Panc1 (cell line): ENCODE results near the gene RNASE9. TPM values are rescaled to one million over a fixed set of nuclear protein-coding genes. Genes with fewer than 3 reads are reported as not detected.

Experiments used
- ATAC-seq: fragments of 200-7000 bp; cut with Tn5 transposase; 2 replicates; pipeline ENCODE4 v1.9.1; 2020; ENCODE audit warnings: mild to moderate bottlenecking, moderate library complexity
- BruUV-seq: library from RNA; stranded (reverse); fragments of 400-500 nt; replicated peaks from 2 replicates; lab custom pipeline; 2021; lab: Mats Ljungman, UMichigan
- CTCF ChIA-PET: fragments of 300-600 bp; sonication (Branson Sonifier 250); formaldehyde crosslinking; loops from one replicate; lab custom pipeline; 2022; ENCODE audit warnings: antibody characterized with exemption; lab: Charles Lee
- POLR2A ChIA-PET: fragments of 300-600 bp; sonication (Branson Sonifier 250); formaldehyde crosslinking; loops from one replicate; lab custom pipeline; 2022; ENCODE audit warnings: antibody characterized with exemption; lab: Charles Lee
- DNase-seq: peaks from one replicate; pipeline ENCODE4 v3.0.0-alpha.2; 2010; ENCODE audit warnings: low read depth, low spot score
- H3K27ac ChIP-seq: 2 replicates; pipeline ENCODE4 v1.5.1; 2011; ENCODE audit warnings: mild to moderate bottlenecking, low read length, inconsistent platforms
- H3K27me3 ChIP-seq: fragments of 200-500 bp; sonication (Bioruptor generic); 2 replicates; pipeline ENCODE4 v1.6.0; 2014; ENCODE audit warnings: low read length, inconsistent platforms; ENCODE audit not compliant: control insufficient read depth, insufficient read depth
- H3K36me3 ChIP-seq: fragments of 200-500 bp; sonication (Bioruptor generic); 2 replicates; pipeline ENCODE4 v1.5.1; 2014; ENCODE audit warnings: inconsistent platforms, mild to moderate bottlenecking, low read length, moderate library complexity; ENCODE audit not compliant: control insufficient read depth, insufficient read depth
- H3K4me1 ChIP-seq: 2 replicates; pipeline ENCODE4 v1.5.1; 2011; ENCODE audit warnings: inconsistent platforms, mild to moderate bottlenecking, low read length, moderate library complexity; ENCODE audit not compliant: control insufficient read depth, insufficient read depth
- H3K4me3 ChIP-seq, 2 experiments: 2 replicates each; pipeline ENCODE4 v1.5.1; 2011 to 2012; ENCODE audit warnings: low read depth in 2 of 2, low read length in 2 of 2, mild to moderate bottlenecking in 2 of 2, inconsistent platforms in 1 of 2, moderate library complexity in 1 of 2
- H3K9me3 ChIP-seq: fragments of 200-500 bp; sonication (Bioruptor generic); 2 replicates; pipeline ENCODE4 v1.5.1; 2014; ENCODE audit warnings: low read depth, mild to moderate bottlenecking, inconsistent platforms, low read length, moderate library complexity; ENCODE audit not compliant: control insufficient read depth, insufficient read depth
- CTCF ChIP-seq: fragments of 450-650 bp; IDR thresholded peaks from 2 replicates; pipeline ENCODE4 v1.5.1; 2017; ENCODE audit warnings: mild to moderate bottlenecking
- POLR2AphosphoS5 ChIP-seq: IDR thresholded peaks from 2 replicates; pipeline ENCODE4 v1.6.1; 2012; ENCODE audit warnings: mild to moderate bottlenecking, low read depth, low read length, moderate library complexity
- REST ChIP-seq, 2 experiments: IDR thresholded peaks; 2 replicates each; pipeline ENCODE4 v1.6.1; 2011 to 2012; ENCODE audit warnings: low read depth in 2 of 2, control low read depth in 1 of 2, low read length in 1 of 2, mild to moderate bottlenecking in 1 of 2, moderate library complexity in 1 of 2; ENCODE audit not compliant: insufficient read depth in 1 of 2
- SIN3A ChIP-seq: IDR thresholded peaks from 2 replicates; pipeline ENCODE4 v1.6.1; 2012; ENCODE audit warnings: low read depth, mild to moderate bottlenecking, low read length, moderate library complexity, borderline replicate concordance; ENCODE audit not compliant: insufficient read depth
- TCF7L2 ChIP-seq: IDR thresholded peaks from 2 replicates; pipeline ENCODE4 v1.6.1; 2011; ENCODE audit warnings: mild to moderate bottlenecking, low read depth, low read length, inconsistent platforms
- in situ Hi-C: cut with HindIII; loops from 2 replicates; pipeline ENCODE4 v1.10.0; 2016; ENCODE audit warnings: low sequenced_read_pairs, low pct_unique_long_range_greater_than_20kb
- intact Hi-C: fragments of 100-400 bp; cut with micrococcal nuclease; formaldehyde crosslinking; loops from one replicate; pipeline ENCODE4 v1.10.0; 2022; ENCODE audit not compliant: unreplicated experiment
- total RNA-seq: library from RNA; stranded (reverse); gene quantifications from one replicate; pipeline ENCODE4 v1.2.1, GENCODE V29; 2021; ENCODE audit not compliant: unreplicated experiment

RNASE9 gene
- total RNA-seq, 1 experiment from 2014 or later, result not detected

DNA sequence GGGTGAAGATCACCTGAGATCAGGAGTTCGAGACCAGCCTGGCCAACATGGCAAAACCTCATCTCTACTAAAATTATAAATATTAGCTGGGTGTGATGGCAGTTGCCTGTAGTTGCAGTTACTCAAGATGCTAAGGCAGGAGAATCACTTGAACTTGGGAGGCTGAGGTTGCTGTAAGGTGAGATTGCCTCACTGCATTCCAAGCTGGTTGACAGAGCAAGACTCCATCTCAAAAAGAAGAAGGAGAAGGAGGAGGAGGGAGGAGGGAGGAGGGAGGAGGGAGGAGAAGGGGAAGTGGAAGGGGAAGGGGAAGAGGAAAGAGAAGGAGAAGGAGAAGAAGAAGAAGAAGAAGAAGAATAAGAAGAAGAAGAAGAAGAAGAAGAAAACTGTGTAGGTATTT lies 38.5 kb downstream of the RNASE9 start:
- ATAC-seq (no peak), DNase-seq (no peak)
- Histone ChIP-seq H3K36me3 (no peaks in the 10 kb centered on the region), H3K27ac (no peak overlapping the region), H3K27me3 (no peaks in the 10 kb centered on the region; the same call in 1 of the 2 replicates), H3K4me1 (no peaks in the 10 kb centered on the region), H3K9me3 (no peaks in the 10 kb centered on the region), H3K4me3 (no peak overlapping the region)
- BruUV-seq, result no TSS peak
- TF ChIP-seq POLR2AphosphoS5 (no peak), TCF7L2 (no peak), REST (IDR thresholded peaks at IDR 0.05; ENCODE audit: insufficient read depth in 1 of 2, low read depth in 2 of 2, low read length in 1 of 2) (no peak), SIN3A (no peak), CTCF (no peak)
- in situ Hi-C loops (no loop called here), intact Hi-C loops (no loop called here)
- ChIA-PET CTCF (no interaction called here), POLR2A (no interaction called here)

- H3K27me3 ChIP-seq, result no peaks in the 10 kb centered on the region; the same call in 1 of the 2 replicates
- DNase-seq (no peak), ATAC-seq (no peak)
- no peaks in the 10 kb centered on the region for H3K9me3 ChIP-seq
- H3K36me3 ChIP-seq, result no peaks in the 10 kb centered on the region
- CTCF ChIA-PET, result interaction anchor here (0.7 kb wide), 1 partner anchor 104 kb away, joined by 3 read pairs; no protein-coding TSS in a partner anchor
- POLR2A ChIA-PET, result no interaction called here
- no peak overlapping the region for H3K27ac ChIP-seq
- in situ Hi-C loops (no loop called here), intact Hi-C loops (no loop called here)
- no peak overlapping the region for H3K4me3 ChIP-seq
- no TSS peak for BruUV-seq
- no peaks in the 10 kb centered on the region for H3K4me1 ChIP-seq
- TF ChIP-seq TCF7L2 (no peak), SIN3A (no peak), REST (IDR thresholded peaks at IDR 0.05; ENCODE audit: insufficient read depth in 1 of 2, low read depth in 2 of 2, low read length in 1 of 2) (no peak), POLR2AphosphoS5 (no peak), CTCF (no peak)
Observed at GRCh38 chr14:20516921-20517320, 43.9 kb downstream of the RNASE9 start.
